Endothelial cell (in vitro differentiated cells): Measurements from ENCODE around the gene ZNF28. TPM values are rescaled to one million over a fixed set of nuclear protein-coding genes. Genes with fewer than 3 reads are reported as not detected.
"Not testable (repeated sequence)": the region's sequence is repeated elsewhere in the genome, so short reads cannot be mapped to it uniquely, and the experiment has no call there.

Experiments
- DNase-seq: peaks from one replicate; pipeline ENCODE4 v3.0.0; 2021; ENCODE audit warnings: low spot score
- H3K27ac Mint-ChIP-seq: one replicate; pipeline ENCODE4 v1.8.0; 2021; ENCODE audit warnings: mixed read lengths, inconsistent platforms; ENCODE audit not compliant: unreplicated experiment
- H3K27me3 Mint-ChIP-seq: one replicate; pipeline ENCODE4 v1.8.0; 2021; ENCODE audit warnings: mild to moderate bottlenecking, moderate library complexity, mixed read lengths, inconsistent platforms; ENCODE audit not compliant: unreplicated experiment
- H3K36me3 Mint-ChIP-seq: one replicate; pipeline ENCODE4 v1.8.0; 2021; ENCODE audit warnings: mild to moderate bottlenecking, low read depth, mixed read lengths, inconsistent platforms; ENCODE audit not compliant: unreplicated experiment
- H3K4me1 Mint-ChIP-seq: one replicate; pipeline ENCODE4 v1.8.0; 2021; ENCODE audit warnings: mild to moderate bottlenecking, mixed read lengths, inconsistent platforms; ENCODE audit not compliant: unreplicated experiment
- H3K4me3 Mint-ChIP-seq: one replicate; pipeline ENCODE4 v1.8.0; 2021; ENCODE audit warnings: mild to moderate bottlenecking, mixed read lengths, inconsistent platforms; ENCODE audit not compliant: unreplicated experiment
- H3K9me3 Mint-ChIP-seq: one replicate; pipeline ENCODE4 v1.8.0; 2021; ENCODE audit warnings: mixed read lengths, inconsistent platforms; ENCODE audit not compliant: unreplicated experiment
- total RNA-seq: library from RNA; stranded (reverse); fragmentation: NEBNext Ultra II Directional; extraction: Animal tissue kit (Norgen Biotek cat#: 25700); gene quantifications from one replicate; pipeline ENCODE4 v1.2.1, GENCODE V29; 2021; ENCODE audit not compliant: unreplicated experiment
- TF ChIP-seq, protein P1 (sequence below): fragments of 200-600 bp; sonication (generic); IDR thresholded peaks from one replicate; pipeline ENCODE4 v1.5.0; 2021; ENCODE audit warnings: antibody characterized with exemption; ENCODE audit not compliant: unreplicated experiment

Gene ZNF28
- total RNA-seq, 1 donor from 2014 or later: 22.3 TPM

DNA sequence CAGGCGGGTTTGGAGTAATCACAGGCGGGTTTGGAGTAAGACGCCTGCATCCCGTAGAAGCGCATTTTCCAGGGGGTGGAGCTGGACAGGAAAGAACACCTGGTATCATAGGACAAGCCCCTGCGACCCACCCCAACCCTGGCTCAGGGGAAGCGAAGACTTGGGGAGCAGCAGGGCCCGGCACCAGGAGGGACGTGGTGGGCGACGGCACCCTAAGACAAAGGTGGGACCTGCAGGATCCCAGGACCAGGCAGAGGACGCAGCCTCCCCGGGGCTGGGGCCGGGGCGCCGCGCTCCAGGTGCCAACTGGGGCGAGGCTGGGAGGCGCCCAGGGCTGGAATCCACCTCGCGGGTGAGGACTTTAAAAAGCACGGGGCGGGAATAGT lies 35.4 kb downstream of the ZNF28 start:
- peaks cover 11% of the 10 kb centered on the region for H3K36me3 Mint-ChIP-seq
- TF ChIP-seq, protein P1, sequence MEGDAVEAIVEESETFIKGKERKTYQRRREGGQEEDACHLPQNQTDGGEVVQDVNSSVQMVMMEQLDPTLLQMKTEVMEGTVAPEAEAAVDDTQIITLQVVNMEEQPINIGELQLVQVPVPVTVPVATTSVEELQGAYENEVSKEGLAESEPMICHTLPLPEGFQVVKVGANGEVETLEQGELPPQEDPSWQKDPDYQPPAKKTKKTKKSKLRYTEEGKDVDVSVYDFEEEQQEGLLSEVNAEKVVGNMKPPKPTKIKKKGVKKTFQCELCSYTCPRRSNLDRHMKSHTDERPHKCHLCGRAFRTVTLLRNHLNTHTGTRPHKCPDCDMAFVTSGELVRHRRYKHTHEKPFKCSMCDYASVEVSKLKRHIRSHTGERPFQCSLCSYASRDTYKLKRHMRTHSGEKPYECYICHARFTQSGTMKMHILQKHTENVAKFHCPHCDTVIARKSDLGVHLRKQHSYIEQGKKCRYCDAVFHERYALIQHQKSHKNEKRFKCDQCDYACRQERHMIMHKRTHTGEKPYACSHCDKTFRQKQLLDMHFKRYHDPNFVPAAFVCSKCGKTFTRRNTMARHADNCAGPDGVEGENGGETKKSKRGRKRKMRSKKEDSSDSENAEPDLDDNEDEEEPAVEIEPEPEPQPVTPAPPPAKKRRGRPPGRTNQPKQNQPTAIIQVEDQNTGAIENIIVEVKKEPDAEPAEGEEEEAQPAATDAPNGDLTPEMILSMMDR: no peak
- DNase-seq: no peak
- H3K4me3 Mint-ChIP-seq: peak overlapping the region; percentile 90
- no peak overlapping the region for H3K27ac Mint-ChIP-seq
- H3K9me3 Mint-ChIP-seq: no peaks in the 10 kb centered on the region
- peaks cover 3% of the 10 kb centered on the region for H3K4me1 Mint-ChIP-seq
- peaks cover 3% of the 10 kb centered on the region for H3K27me3 Mint-ChIP-seq

DNA sequence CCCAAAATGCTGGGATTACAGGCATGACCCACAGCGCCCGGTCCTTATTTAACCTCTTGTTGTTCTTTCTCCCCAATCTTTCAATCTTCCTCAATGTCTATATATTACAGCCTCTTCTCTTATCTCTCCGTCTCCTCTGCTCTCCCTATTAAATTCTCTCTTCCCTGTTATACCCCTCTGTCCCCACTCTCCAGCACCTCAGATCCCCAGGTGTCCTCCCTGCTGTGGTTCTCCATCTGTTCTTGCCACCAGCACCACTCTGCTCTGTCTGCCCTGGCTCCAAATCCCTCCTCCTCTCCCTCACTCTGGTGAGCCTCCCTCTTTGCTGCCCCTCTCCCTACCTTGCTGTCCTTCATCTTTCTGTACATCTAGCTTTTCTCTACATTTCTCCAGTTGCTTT lies 35.9 kb downstream of the ZNF28 start:
- Mint-ChIP-seq H3K36me3 (peaks cover 11% of the 10 kb centered on the region), H3K27ac (no peak overlapping the region), H3K4me1 (peaks cover 3% of the 10 kb centered on the region)

DNA sequence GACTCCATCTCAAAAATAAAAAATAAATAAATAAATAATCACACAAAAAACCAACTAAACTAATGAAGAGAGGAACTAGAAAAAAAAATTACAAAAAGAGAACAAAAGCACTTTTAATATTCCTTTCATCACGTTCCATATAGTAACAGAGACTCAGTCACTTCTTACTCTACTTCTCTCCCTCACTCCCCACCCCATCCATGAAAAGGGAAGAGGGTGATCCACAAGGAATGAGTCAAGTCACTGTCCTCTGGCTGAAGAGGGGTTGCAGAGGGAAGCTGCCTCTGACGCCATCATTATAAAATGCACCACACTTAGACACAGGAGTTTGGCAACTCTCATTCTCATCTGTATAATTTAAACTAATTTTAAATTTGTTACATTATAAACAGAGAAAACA lies 38.6 kb downstream of the ZNF28 start:
- not testable (repeated sequence) for H3K4me3 Mint-ChIP-seq, H3K36me3 Mint-ChIP-seq, H3K9me3 Mint-ChIP-seq, H3K27me3 Mint-ChIP-seq, H3K27ac Mint-ChIP-seq, DNase-seq, H3K4me1 Mint-ChIP-seq

More for the DNA sequence above, 35.9 kb downstream of the ZNF28 start:
- DNase-seq: no peak
- TF ChIP-seq, protein P1: no peak
- peak overlapping the region; percentile 68 for H3K4me3 Mint-ChIP-seq
- no peaks in the 10 kb centered on the region for H3K9me3 Mint-ChIP-seq
- H3K27me3 Mint-ChIP-seq: peaks cover 3% of the 10 kb centered on the region

DNA sequence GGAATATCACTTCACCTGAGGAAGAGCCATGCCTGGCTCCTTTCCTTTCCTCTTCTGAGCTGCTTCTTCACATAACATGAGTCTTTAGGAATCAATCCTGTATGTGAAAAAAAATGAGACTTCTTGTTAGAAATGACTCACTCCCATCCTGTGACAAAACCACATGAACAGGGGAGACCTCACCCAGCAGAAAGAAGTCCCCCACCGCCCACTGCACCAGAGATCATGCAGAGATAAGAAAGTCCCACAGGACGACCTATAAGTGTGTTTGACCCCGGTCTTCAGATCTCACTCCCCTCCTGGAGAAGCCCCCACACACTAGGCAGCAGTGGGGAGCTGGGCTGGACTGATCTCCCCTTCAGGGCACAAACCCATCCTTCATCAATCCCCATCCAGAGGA lies 42.6 kb downstream of the ZNF28 start:
- Mint-ChIP-seq H3K36me3 (no peaks in the 10 kb centered on the region), H3K4me1 (peaks cover 8% of the 10 kb centered on the region), H3K4me3 (no peak overlapping the region), H3K27me3 (no peaks in the 10 kb centered on the region), H3K9me3 (no peaks in the 10 kb centered on the region), H3K27ac (no peak overlapping the region)
- TF ChIP-seq, protein P1: no peak
- DNase-seq: no peak

DNA sequence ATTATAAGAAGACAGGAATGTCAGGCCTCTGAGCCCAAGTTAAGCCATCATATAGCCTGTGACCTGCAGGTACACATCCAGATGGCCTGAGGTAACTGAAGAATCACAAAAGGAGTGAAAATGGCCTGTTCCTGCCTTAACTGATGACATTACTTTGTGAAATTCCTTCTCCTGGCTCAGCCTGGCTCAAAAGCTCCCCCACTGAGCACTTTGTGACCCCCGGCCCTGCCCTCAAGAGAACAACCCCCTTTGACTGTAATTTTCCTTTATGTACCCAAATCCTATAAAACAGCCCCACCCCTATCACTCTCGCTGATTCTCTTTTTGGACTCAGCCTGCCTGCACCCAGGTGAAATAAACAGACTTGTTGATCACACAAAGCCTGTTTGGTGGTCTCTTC lies 65.0 kb downstream of the ZNF28 start:
- not testable (repeated sequence) for H3K27ac Mint-ChIP-seq, H3K4me3 Mint-ChIP-seq, DNase-seq, H3K27me3 Mint-ChIP-seq, H3K4me1 Mint-ChIP-seq
- peaks cover 13% of the 10 kb centered on the region for H3K36me3 Mint-ChIP-seq
- H3K9me3 Mint-ChIP-seq: peaks cover 13% of the 10 kb centered on the region

DNA sequence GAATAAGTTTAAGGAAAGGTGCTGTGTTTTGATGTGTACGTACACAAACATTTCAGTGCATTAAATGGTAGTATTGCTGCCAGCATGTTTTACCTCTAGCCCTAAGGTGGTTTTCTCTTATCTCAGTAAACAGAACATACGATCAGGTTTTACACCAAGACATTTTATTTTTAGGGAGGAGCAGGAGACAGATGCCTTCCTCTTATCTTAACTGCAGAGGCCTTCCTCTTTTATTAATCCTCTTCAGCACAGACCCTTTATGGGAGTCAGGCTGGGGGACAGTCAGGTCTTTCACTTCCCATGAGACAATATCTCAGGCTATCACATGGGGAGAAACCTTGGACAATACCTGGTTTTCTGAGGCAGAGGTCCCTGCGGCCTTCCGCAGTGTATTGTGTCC lies 71.7 kb downstream of the ZNF28 start:
- Mint-ChIP-seq H3K27me3 (no peaks in the 10 kb centered on the region), H3K36me3 (peaks cover 5% of the 10 kb centered on the region), H3K4me1 (peaks cover 21% of the 10 kb centered on the region), H3K27ac (no peak overlapping the region), H3K9me3 (peaks cover 6% of the 10 kb centered on the region), H3K4me3 (no peak overlapping the region)
- TF ChIP-seq, protein P1: no peak
- DNase-seq: no peak
